NCI-H146 treated with DMSO at 0.1 percent for 48 hours (cell line): ENCODE data around the gene KRTAP5-5.

ENCODE experiments used
- DNase-seq: peaks from one replicate; lab custom pipeline; 2025; ENCODE audit not compliant: unreplicated experiment; lab: John Stamatoyannopoulos, UW

KRTAP5-5 gene

GRCh38 chr11:1674173-1675131, 44.9 kb downstream of the KRTAP5-5 start:
- DNase-seq = no peak

- DNase-seq = no peak
Observed at GRCh38 chr11:1675536-1676228, 46.1 kb downstream of the KRTAP5-5 start.

GRCh38 chr11:1676229-1676740, 46.7 kb downstream of the KRTAP5-5 start:
- DNase-seq = no peak

- DNase-seq = no peak
Observed at GRCh38 chr11:1679881-1680280, 50.3 kb downstream of the KRTAP5-5 start.
